ENCODE results near the gene MEGF6. TPM values are rescaled to one million over a fixed set of nuclear protein-coding genes. Genes with fewer than 3 reads are reported as not detected.

MEGF6 gene
- polyA plus RNA-seq, 3 donors: 6.4 to 8.1 (median 7.0) TPM

GRCh38 chr1:3544040-3544977 lies 67.0 kb downstream of the MEGF6 start:
- no peak for DNase-seq (ENCODE audit: low read depth in 3 of 3, low spot score in 2 of 3)

DNA sequence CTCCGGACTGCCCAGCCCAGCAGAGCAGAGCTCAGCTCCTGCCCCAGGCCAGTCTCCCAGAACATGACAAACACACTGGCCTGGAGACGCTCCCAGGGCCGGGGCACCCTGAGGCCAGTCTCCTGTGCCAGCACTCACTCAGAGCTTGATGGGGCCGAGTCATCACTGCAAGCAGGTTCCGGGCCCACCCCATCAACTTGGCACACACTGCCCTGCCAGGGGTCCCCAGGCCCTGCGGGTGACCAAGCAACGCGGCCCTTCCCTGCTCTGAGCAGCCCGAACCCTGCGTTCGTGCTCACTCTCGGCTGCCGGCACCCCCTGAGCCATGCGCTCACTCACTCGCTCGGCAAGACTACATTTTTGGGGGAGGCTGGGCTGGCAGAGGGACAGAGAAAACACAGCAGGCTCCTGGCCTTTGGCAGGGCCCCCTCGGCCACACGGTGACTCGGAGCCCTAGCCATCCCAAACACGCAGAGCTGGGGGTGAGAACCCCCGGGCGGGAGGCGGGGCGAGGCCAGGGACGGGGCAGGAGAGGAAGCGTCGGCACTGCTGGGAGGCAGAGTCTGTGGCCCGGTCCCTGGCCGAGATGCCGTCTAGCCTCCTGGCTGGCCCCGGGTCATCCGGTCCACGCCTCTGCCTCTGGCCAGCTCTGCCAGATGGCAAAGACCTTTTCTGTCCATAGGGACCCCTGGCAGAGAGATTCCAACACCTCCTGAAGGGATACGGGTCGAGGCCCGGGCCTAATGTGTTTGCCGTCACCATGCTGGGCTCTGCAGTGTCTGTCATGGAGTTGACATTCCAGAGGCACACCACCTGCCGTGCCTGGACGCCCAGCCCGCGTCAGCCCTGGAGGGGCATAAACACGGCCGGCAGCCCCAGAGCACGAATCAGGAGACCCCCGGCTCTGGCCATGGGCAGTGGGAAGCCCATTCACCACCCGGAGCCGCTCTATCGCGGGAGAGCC lies 68.0 kb downstream of the MEGF6 start:
- DNase-seq (ENCODE audit: low read depth in 3 of 3, low spot score in 2 of 3): no peak

DNA sequence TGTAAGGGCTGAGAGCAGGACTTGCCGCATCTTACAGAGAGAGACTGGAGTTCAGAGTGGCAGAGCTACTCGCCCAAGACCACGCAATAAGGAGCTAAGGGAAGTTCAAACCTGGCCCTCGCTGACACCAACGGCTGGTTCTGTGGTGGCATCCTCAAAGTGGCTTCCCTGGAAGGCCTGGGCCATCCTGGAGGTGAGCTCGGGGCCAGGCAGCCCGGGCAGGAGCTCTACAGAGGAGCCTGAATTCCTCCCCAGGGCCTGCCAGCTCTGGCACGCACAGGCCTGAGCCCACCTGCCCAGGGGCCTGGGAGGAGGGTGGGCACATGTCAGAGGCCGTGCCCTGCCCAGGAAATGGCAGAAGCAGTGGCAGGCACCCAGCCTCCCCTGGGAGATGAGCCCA lies 68.6 kb downstream of the MEGF6 start:
- DNase-seq (ENCODE audit: low read depth in 3 of 3, low spot score in 2 of 3): no peak

DNA sequence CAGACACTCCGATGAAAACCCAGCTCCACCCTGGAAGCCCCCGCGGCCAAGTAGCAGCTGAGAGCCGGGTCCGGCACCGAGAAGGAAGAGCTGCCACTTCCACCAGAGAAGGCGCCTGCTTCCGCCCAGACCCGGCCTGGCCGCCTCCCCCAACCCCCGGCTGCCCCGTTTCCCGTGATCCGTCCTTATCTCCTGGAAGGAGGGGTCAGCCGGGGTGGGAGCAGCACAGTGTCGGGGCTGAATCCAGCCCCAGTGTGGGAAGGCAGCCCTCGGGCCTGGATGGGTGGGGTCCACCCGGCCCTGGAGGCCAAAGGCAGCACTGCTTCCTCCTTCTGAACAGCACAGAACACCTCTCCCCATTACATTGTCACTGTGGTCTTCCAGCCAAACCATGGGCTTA lies 69.4 kb downstream of the MEGF6 start:
- no peak for DNase-seq (ENCODE audit: low read depth in 3 of 3, low spot score in 2 of 3)

- DNase-seq (ENCODE audit: low read depth in 3 of 3, low spot score in 2 of 3): no peak
These were observed 69.8 kb downstream of the MEGF6 start for GRCh38 chr1:3541465-3541864.

GRCh38 chr1:3540876-3541275 lies 70.4 kb downstream of the MEGF6 start:
- no peak for DNase-seq (ENCODE audit: low read depth in 3 of 3, low spot score in 2 of 3)

GRCh38 chr1:3539707-3540425 lies 71.4 kb downstream of the MEGF6 start:
- DNase-seq (ENCODE audit: low read depth in 3 of 3, low spot score in 2 of 3): no peak

- no peak for DNase-seq (ENCODE audit: low read depth in 3 of 3, low spot score in 2 of 3)
These were observed 73.9 kb downstream of the MEGF6 start for GRCh38 chr1:3537359-3537758.

DNA sequence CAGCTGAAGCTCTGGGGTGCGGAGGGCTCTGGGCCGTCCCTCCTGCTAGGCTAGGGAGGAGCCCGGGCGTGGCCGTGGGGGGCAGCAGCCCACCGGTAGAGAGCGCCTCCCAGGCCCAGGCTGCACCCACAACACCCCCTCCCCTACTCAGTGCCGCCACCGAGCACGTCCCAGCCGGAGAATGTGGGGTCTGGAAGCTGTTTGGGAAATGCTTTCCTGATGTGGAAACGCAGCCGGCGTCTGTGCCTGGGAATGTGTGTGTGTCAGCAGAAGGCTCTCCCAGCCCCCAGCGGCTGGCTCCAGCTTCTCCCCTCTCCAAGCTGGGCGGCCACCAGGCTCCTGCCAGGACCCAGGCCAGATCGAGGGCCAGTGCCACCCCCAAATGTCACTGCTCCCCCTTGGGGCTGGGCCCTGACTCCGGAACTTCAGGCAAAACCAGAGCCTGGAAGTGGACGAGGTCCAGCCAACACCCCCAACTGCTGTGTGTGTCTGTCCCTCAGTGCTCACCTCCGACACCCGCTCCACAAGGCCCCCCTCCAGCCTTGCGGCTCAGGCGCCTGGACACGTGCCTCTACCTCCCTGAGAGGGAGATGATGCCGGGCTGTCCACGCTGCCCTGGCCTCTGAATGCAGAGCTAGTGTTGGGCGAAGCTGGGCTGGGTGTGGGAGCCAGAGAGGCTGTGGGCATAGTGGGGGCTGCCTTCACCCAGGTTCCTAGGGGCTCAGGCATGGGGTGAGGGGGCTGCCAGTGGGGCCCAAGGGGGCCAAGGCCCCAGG lies 74.7 kb downstream of the MEGF6 start:
- DNase-seq (ENCODE audit: low read depth in 3 of 3, low spot score in 2 of 3): no peak

- no peak for DNase-seq (ENCODE audit: low read depth in 3 of 3, low spot score in 2 of 3)
These were observed 75.6 kb downstream of the MEGF6 start for GRCh38 chr1:3535732-3536131.

- DNase-seq (ENCODE audit: low read depth in 3 of 3, low spot score in 2 of 3): no peak
These were observed 76.3 kb downstream of the MEGF6 start for GRCh38 chr1:3534803-3535637.

DNA sequence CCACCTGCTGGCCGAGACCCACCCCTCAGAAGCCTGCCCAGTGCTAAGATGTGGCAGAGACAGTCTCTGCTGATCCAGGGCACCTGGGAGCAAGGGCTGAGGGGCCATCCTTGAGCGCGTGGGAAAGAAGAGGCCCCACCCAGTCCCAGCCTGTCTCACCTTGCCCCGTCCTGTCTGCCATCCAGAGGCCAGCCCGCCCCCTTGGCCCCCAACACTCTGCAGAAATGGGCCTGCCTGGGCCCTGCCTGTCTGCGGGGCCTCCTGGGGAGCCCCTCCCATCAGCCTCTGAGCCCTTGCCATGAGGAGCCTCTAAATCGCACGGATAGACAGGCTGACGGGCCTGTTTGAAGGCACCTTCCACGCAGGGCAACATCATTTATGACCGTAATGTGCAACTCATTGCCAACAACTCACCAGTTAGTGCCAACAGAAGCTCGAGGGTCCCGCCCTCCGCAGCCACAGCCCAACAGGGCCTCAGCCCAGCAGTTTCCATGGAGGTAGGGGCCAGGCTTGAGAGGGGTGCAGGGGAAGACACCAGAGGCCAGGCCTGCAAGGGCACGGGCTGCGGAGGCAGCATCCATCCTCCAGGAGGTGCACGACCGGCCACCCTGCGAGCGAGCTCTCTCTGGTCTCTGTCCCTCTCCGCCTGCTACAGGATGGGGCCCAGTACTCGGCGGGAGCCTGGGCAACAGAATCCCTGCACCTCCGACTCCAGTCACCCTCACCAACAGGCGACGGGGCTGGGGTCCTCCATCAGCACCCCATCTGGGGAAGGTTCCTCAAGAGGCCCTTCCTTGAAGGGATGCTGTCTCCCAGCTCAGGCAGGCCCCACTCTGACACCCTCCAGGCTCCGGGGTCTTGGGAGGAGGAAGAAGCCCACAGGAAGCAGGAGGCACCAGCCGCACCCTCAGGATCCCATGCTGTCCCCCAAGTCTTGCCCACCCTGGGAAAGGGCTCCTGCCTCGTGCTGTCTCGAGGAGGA lies 78.0 kb downstream of the MEGF6 start:
- DNase-seq (ENCODE audit: low read depth in 3 of 3, low spot score in 2 of 3): no peak

- DNase-seq (ENCODE audit: low read depth in 3 of 3, low spot score in 2 of 3): no peak
These were observed 79.4 kb downstream of the MEGF6 start for GRCh38 chr1:3531928-3532327.

DNA sequence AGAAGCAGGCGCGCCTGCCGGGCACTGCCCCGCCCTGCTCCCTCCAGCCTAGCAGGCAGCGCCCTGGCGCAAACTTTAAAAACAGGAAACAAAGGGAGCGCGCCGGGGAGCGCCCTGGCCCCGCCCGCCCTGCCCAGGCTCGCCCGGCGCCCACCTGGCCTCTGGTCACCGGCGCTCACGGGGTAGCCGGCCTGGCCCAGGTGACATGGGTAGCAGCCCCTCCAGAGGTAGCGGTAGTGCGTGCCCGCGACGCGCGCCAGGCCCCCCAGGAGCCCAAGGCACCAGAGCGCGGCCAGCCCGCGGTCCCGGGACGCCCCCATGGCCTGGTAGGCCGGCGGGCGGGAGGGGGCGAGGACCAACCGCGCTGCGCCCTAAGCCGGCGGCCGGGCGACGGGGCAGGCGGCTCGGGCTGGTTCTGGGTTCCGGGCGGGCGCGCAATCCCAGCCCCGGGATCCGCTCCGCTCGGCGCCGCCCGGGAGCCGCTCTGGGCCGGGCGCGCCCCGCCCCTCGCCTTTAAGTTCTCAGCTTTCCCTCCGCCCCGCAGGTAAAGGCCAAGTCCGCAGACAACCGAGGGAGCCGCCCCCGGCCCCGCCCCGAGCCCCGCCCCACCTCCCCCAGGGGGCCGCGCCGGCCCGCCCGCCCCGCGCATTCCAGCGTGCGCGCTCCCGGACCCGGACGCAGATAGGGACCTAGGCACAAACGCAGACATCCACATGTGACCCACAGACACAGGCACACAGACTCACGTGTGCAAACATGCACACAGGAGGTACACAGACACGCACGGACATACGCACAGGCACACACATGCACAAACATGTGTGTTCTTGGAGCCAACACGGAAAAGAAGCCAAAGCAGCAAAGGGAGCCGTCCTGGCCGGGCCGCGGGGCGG lies 80.1 kb downstream of the MEGF6 start:
- DNase-seq (ENCODE audit: low read depth in 3 of 3, low spot score in 2 of 3): peak in 2 of 3 donors; percentile 61 to 65

- no peak for DNase-seq (ENCODE audit: low read depth in 3 of 3, low spot score in 2 of 3)
These were observed 81.0 kb downstream of the MEGF6 start for GRCh38 chr1:3530086-3530925.
